Keratinocyte (primary cell): ENCODE measurements around the gene COL25A1. TPM values are rescaled to one million over a fixed set of nuclear protein-coding genes. Genes with fewer than 3 reads are reported as not detected.

Source experiments
- DNase-seq: peaks from one replicate; pipeline ENCODE4 v3.0.0-alpha.2; 2011; ENCODE audit warnings: low read depth, missing footprints, low spot score
- FAIRE-seq: peaks from 2 replicates; lab custom pipeline; 2011; peaks lifted over from hg19 to GRCh38; lab: Jason Lieb, UNC
- H2AFZ ChIP-seq: 2 replicates; pipeline ENCODE4 v1.6.0; 2012; ENCODE audit warnings: low read length, control low read depth, inconsistent platforms; ENCODE audit not compliant: control insufficient read depth
- H3K27ac ChIP-seq: 2 replicates; pipeline ENCODE4 v1.5.1; 2011; ENCODE audit warnings: low read length; ENCODE audit not compliant: control insufficient read depth, insufficient read depth
- H3K27me3 ChIP-seq: 3 replicates; pipeline ENCODE4 v1.6.0; 2011; ENCODE audit warnings: low read length; ENCODE audit not compliant: control insufficient read depth, insufficient read depth; ENCODE audit errors: extremely low read depth
- H3K36me3 ChIP-seq, 2 experiments: 2 replicates in 1 of 2; 3 replicates in 1 of 2; pipeline ENCODE4 v1.5.1; 2011; ENCODE audit warnings: low read length in 2 of 2, mild to moderate bottlenecking in 1 of 2; ENCODE audit not compliant: control insufficient read depth in 2 of 2, insufficient read depth in 2 of 2; ENCODE audit errors: extremely low read depth in 1 of 2
- H3K4me1 ChIP-seq: 3 replicates; pipeline ENCODE4 v1.5.1; 2011; ENCODE audit warnings: low read length; ENCODE audit not compliant: control insufficient read depth, insufficient read depth; ENCODE audit errors: extremely low read depth
- H3K4me2 ChIP-seq: 3 replicates; pipeline ENCODE4 v1.6.0; 2011; ENCODE audit warnings: low read depth, low read length; ENCODE audit not compliant: control insufficient read depth, insufficient read depth; ENCODE audit errors: extremely low read depth
- H3K4me3 ChIP-seq, 3 experiments: fragments of 200-600 bp in 1 of 3; sonication (generic) in 1 of 3; 2 replicates in 2 of 3; 3 replicates in 1 of 3; pipeline ENCODE4 v1.5.1; 2011 to 2016; ENCODE audit warnings: low read length in 3 of 3, mild to moderate bottlenecking in 3 of 3, control low read depth in 2 of 3, inconsistent platforms in 1 of 3, low read depth in 1 of 3, mixed read lengths in 1 of 3, mixed run types in 1 of 3, moderate library complexity in 1 of 3; ENCODE audit not compliant: control insufficient read depth in 2 of 3, insufficient read depth in 2 of 3; ENCODE audit errors: extremely low read depth in 1 of 3
- H3K79me2 ChIP-seq: 2 replicates; pipeline ENCODE4 v1.6.0; 2012; ENCODE audit warnings: low read length; ENCODE audit not compliant: control insufficient read depth, insufficient read depth
- H3K9ac ChIP-seq: 3 replicates; pipeline ENCODE4 v1.6.0; 2011; ENCODE audit warnings: low read length; ENCODE audit not compliant: control insufficient read depth, insufficient read depth; ENCODE audit errors: extremely low read depth
- H3K9me1 ChIP-seq: 3 replicates; pipeline ENCODE4 v1.6.0; 2011; ENCODE audit warnings: low read length; ENCODE audit not compliant: control insufficient read depth, insufficient read depth; ENCODE audit errors: extremely low read depth
- H3K9me3 ChIP-seq: 2 replicates; pipeline ENCODE4 v1.5.1; 2012; ENCODE audit warnings: low read depth, low read length; ENCODE audit not compliant: control insufficient read depth
- H4K20me1 ChIP-seq: 3 replicates; pipeline ENCODE4 v1.6.0; 2011; ENCODE audit warnings: low read length; ENCODE audit not compliant: control insufficient read depth, insufficient read depth; ENCODE audit errors: extremely low read depth
- EZH2 ChIP-seq: IDR thresholded peaks from one replicate; pipeline ENCODE4 v1.6.1; 2012; ENCODE audit warnings: inconsistent platforms, mild to moderate bottlenecking, low read length, moderate library complexity
- dilution Hi-C: fragments of 300-500 bp; cut with MboI; formaldehyde crosslinking; loops from one replicate; pipeline ENCODE4 v1.7.0; 2020; ENCODE audit warnings: low sequenced_read_pairs; ENCODE audit not compliant: extremely low pct_ligation_motif_present
- polyA plus RNA-seq, 5 experiments: library from polyadenylated mRNA; depleted of rRNA in 3 of 5; stranded (reverse) in 3 of 5; stranded (forward) in 1 of 5; unstranded in 1 of 5; fragments of >200 nt; gene quantifications; 1 replicate in 1 of 5; 2 replicates in 3 of 5; 3 replicates in 1 of 5; pipeline versions ENCODE4 v1.2.1 to v1.2.3, GENCODE V29; 2011 to 2012; ENCODE audit warnings: missing spikeins in 2 of 5, low read depth in 1 of 5, low replicate concordance in 1 of 5
- TF ChIP-seq, protein P1 (sequence below), 3 experiments: IDR thresholded peaks in 1 of 3; conservative IDR thresholded peaks in 1 of 3; optimal IDR thresholded peaks in 1 of 3; 2 replicates in 2 of 3; 3 replicates in 1 of 3; pipeline versions ENCODE3 to v1.5.1; 2011; ENCODE audit warnings: low read length in 3 of 3, mild to moderate bottlenecking in 3 of 3, moderate library complexity in 2 of 3, control low read depth in 1 of 3, inconsistent platforms in 1 of 3; ENCODE audit not compliant: insufficient read depth in 2 of 3; ENCODE audit errors: extremely low read depth in 1 of 3

COL25A1 gene
- polyA plus RNA-seq, 1 donor (not counting 4 experiments of a cell fraction or from before 2014, with no cell fraction given) = not detected

DNA sequence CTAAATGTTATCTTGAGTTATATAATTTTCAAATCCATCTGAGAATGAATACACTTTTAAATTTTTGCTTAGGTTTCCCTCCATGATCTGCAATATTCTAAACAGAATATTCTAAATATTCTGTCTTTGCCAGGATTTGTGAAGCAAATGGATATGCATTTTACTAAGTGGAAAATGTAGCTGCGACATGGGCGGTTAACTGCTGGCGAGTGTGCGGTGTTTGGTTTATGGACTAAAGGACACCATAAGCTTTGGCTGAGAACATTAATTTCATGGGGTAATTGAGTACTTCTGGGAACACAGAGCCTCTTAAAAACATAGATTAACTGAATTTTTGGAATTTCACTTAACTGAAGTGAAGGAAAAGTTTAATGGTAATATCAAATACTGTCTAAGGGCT is 385.8 kb downstream of the COL25A1 start:
- H3K4me3 ChIP-seq = no peak overlapping the region
- H3K9me1 ChIP-seq = no peaks in the 10 kb centered on the region
- dilution Hi-C loops = no loop called here
- no peaks in the 10 kb centered on the region for H3K4me1 ChIP-seq
- H3K27ac ChIP-seq = no peak overlapping the region
- H2AFZ ChIP-seq = no peak overlapping the region
- no peak overlapping the region for H3K4me2 ChIP-seq
- no peaks in the 10 kb centered on the region for H3K27me3 ChIP-seq
- no peaks in the 10 kb centered on the region for H4K20me1 ChIP-seq
- DNase-seq = no peak
- no peak for FAIRE-seq
- TF ChIP-seq EZH2 = no peak
- TF ChIP-seq, protein P1, sequence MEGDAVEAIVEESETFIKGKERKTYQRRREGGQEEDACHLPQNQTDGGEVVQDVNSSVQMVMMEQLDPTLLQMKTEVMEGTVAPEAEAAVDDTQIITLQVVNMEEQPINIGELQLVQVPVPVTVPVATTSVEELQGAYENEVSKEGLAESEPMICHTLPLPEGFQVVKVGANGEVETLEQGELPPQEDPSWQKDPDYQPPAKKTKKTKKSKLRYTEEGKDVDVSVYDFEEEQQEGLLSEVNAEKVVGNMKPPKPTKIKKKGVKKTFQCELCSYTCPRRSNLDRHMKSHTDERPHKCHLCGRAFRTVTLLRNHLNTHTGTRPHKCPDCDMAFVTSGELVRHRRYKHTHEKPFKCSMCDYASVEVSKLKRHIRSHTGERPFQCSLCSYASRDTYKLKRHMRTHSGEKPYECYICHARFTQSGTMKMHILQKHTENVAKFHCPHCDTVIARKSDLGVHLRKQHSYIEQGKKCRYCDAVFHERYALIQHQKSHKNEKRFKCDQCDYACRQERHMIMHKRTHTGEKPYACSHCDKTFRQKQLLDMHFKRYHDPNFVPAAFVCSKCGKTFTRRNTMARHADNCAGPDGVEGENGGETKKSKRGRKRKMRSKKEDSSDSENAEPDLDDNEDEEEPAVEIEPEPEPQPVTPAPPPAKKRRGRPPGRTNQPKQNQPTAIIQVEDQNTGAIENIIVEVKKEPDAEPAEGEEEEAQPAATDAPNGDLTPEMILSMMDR (optimal IDR thresholded peaks at IDR 0.05 in 1 of 3, IDR thresholded peaks at IDR 0.05 in 1 of 3, conservative IDR thresholded peaks at IDR 0.05 in 1 of 3; ENCODE audit: extremely low read depth in 1 of 3, insufficient read depth in 2 of 3, low read length in 3 of 3) = no peak
- H3K9ac ChIP-seq = no peak overlapping the region
- H3K36me3 ChIP-seq = no peaks in the 10 kb centered on the region
- no peaks in the 10 kb centered on the region for H3K9me3 ChIP-seq
- H3K79me2 ChIP-seq = no peaks in the 10 kb centered on the region

DNA sequence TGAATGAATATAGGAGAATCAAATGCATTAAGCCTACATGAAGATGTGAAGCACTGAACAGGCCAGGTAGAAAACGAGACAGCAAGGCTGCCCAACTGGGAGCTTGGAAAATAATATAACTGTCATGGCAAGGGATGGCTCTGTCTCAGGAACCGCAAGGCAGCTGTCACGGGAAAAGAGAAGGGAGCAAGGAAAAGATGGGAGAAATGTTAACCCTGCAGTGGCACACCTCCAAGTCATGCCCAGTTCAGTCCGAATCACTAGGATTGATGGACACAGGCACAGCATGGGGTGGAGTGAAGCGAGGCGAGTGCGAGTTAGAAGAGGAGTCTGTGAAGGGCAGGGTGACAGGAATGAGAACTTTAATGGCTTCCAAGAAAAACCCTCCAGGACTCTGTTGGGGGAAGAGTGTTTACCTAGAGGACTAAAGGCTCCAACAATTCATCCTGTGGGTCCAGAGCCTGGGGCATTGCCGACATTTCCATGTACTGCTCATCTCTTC is 395.5 kb downstream of the COL25A1 start:
- FAIRE-seq = no peak
- H2AFZ ChIP-seq = no peak overlapping the region

More for the DNA sequence above, 395.5 kb downstream of the COL25A1 start:
- DNase-seq = no peak
- no peak for TF ChIP-seq EZH2
- TF ChIP-seq, protein P1 (optimal IDR thresholded peaks at IDR 0.05 in 1 of 3, IDR thresholded peaks at IDR 0.05 in 1 of 3, conservative IDR thresholded peaks at IDR 0.05 in 1 of 3; ENCODE audit: extremely low read depth in 1 of 3, insufficient read depth in 2 of 3, low read length in 3 of 3) = no peak
- Histone ChIP-seq H3K9me3 (no peaks in the 10 kb centered on the region), H3K4me2 (no peak overlapping the region), H4K20me1 (no peaks in the 10 kb centered on the region), H3K27ac (no peak overlapping the region), H3K27me3 (peaks cover 10% of the 10 kb centered on the region), H3K9me1 (no peaks in the 10 kb centered on the region), H3K36me3 (no peaks in the 10 kb centered on the region), H3K4me1 (no peaks in the 10 kb centered on the region), H3K79me2 (no peaks in the 10 kb centered on the region), H3K9ac (no peak overlapping the region), H3K4me3 (no peak overlapping the region)
- dilution Hi-C loops = no loop called here
